BLaER1 treated with 17β-estradiol and CSF1 and Interleukin-3, amounts not matched to agents 10 nM and 100 nM (cell line): Measurements from ENCODE around the gene RBMS1.

ENCODE experiments used
- H3K27ac ChIP-seq, 11 experiments: shearing (Covaris generic); formaldehyde crosslinking; 2 replicates each; pipeline ENCODE4 v1.8.1; 2022
- H3K27me3 ChIP-seq, 11 experiments: shearing (Covaris generic); formaldehyde crosslinking; 2 replicates each; pipeline ENCODE4 v1.8.1; 2022
- H3K36me3 ChIP-seq, 11 experiments: shearing (Covaris generic); formaldehyde crosslinking; 2 replicates each; pipeline ENCODE4 v1.8.1; 2022
- H3K4me1 ChIP-seq, 10 experiments: shearing (Covaris generic); formaldehyde crosslinking; 2 replicates each; pipeline ENCODE4 v1.8.1; 2022
- H3K4me2 ChIP-seq, 11 experiments: shearing (Covaris generic); formaldehyde crosslinking; 2 replicates each; pipeline ENCODE4 v1.8.1; 2022
- H3K4me3 ChIP-seq, 10 experiments: shearing (Covaris generic); formaldehyde crosslinking; 2 replicates each; pipeline ENCODE4 v1.8.1; 2022
- H3K9ac ChIP-seq, 11 experiments: shearing (Covaris generic); formaldehyde crosslinking; 2 replicates each; pipeline ENCODE4 v1.8.1; 2022
- H3K9me3 ChIP-seq, 11 experiments: shearing (Covaris generic); formaldehyde crosslinking; replicated peaks in 1 of 11; 2 replicates each; pipeline ENCODE4 v1.8.1; 2022
- H4K20me1 ChIP-seq, 11 experiments: shearing (Covaris generic); formaldehyde crosslinking; 2 replicates each; pipeline ENCODE4 v1.8.1; 2022
- Cebpa-rat ChIP-seq, 11 experiments: shearing (Covaris generic); IDR thresholded peaks; 2 replicates each; pipeline ENCODE4 v1.8.1; 2022

Gene RBMS1

GRCh38 chr2:160355080-160355479 lies 138.5 kb downstream of the RBMS1 start:
- TF ChIP-seq Cebpa-rat (IDR thresholded peaks at IDR 0.05): no peak
- no peaks in the 10 kb centered on the region for H3K9me3 ChIP-seq
- H3K27me3 ChIP-seq: no peaks in the 10 kb centered on the region
- no peak overlapping the region for H3K4me2 ChIP-seq
- H3K4me1 ChIP-seq: peaks cover 0 to 54% (median 4%) of the 10 kb centered on the region in 10 experiments; a peak in 10 of 20 replicates
- H4K20me1 ChIP-seq: peaks cover 0 to 91% (median 11%) of the 10 kb centered on the region in 11 experiments; a peak in 10 of 22 replicates
- peaks cover 0 to 35% (median 9%) of the 10 kb centered on the region in 11 experiments; a peak in 9 of 22 replicates for H3K36me3 ChIP-seq
- no peak overlapping the region for H3K27ac ChIP-seq
- H3K9ac ChIP-seq: no peak overlapping the region
- H3K4me3 ChIP-seq: no peak overlapping the region

GRCh38 chr2:160354677-160355076 lies 138.9 kb downstream of the RBMS1 start:
- Histone ChIP-seq H3K9me3 (no peaks in the 10 kb centered on the region), H3K27ac (no peak overlapping the region), H3K4me1 (peaks cover 0 to 54% (median 4%) of the 10 kb centered on the region in 10 experiments; a peak in 10 of 20 replicates), H4K20me1 (peaks cover 0 to 91% (median 11%) of the 10 kb centered on the region in 11 experiments; a peak in 10 of 22 replicates), H3K9ac (no peak overlapping the region), H3K27me3 (no peaks in the 10 kb centered on the region), H3K4me2 (no peak overlapping the region), H3K4me3 (no peak overlapping the region), H3K36me3 (peaks cover 0 to 35% (median 11%) of the 10 kb centered on the region in 11 experiments; a peak in 9 of 22 replicates)
- no peak for TF ChIP-seq Cebpa-rat (IDR thresholded peaks at IDR 0.05)

DNA sequence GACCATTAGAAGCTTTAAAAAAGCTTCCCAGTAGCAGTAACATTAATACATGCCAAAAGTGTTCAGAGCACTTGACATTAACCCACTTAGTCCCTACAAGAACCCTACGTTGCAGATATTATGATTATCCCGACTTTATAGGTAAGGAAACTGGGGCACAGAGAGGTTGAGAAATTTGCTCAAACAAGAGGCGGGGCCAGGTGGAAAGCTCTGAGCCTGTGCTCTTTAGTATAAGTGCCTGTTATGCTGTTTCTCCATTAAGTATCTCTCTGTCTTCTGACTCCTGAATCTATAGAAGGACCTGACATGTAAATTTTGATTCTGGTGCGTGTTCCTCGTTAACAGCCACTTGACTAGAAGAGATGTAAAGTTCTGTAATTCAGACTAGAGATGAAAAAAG lies 139.8 kb downstream of the RBMS1 start:
- no peak for TF ChIP-seq Cebpa-rat (IDR thresholded peaks at IDR 0.05)
- Histone ChIP-seq H4K20me1 (peaks cover 0 to 91% (median 11%) of the 10 kb centered on the region in 11 experiments; a peak in 10 of 22 replicates), H3K4me2 (peak overlapping the region in 1 of 11 experiments; percentile 70; a peak in 1 of 22 replicates), H3K36me3 (peaks cover 0 to 44% (median 9%) of the 10 kb centered on the region in 11 experiments; a peak in 9 of 22 replicates), H3K9ac (no peak overlapping the region), H3K27ac (no peak overlapping the region), H3K4me3 (no peak overlapping the region), H3K4me1 (peaks cover 0 to 54% (median 4%) of the 10 kb centered on the region in 10 experiments; a peak in 10 of 20 replicates), H3K9me3 (no peaks in the 10 kb centered on the region), H3K27me3 (no peaks in the 10 kb centered on the region)

DNA sequence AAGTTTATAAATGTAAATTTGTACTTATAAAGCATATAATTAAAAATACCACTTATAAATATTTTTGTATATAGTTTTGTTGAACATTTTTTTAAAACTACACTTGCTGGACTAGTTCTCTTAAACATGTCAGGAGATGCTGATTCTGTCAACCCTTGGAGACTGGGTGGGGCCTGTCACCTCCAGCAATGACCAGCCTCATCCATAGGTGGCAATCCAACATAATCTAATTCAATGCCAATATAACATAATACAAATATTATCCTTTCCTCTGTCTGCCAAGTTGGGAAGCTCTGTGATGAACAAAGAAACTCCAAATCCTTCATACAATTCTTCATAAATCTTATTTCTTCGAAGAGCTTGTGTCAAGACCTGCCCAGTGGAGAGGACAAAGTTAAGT lies 140.4 kb downstream of the RBMS1 start:
- peaks cover 0 to 54% (median 4%) of the 10 kb centered on the region in 10 experiments; a peak in 10 of 20 replicates for H3K4me1 ChIP-seq
- H3K27me3 ChIP-seq: no peaks in the 10 kb centered on the region
- peaks cover 0 to 48% (median 9%) of the 10 kb centered on the region in 11 experiments; a peak in 9 of 22 replicates for H3K36me3 ChIP-seq
- peak overlapping the region in 2 of 11 experiments; percentile 22 to 70; a peak in 2 of 22 replicates for H3K4me2 ChIP-seq
- H3K9ac ChIP-seq: no peak overlapping the region
- no peak overlapping the region for H3K4me3 ChIP-seq
- H4K20me1 ChIP-seq: peaks cover 0 to 96% (median 11%) of the 10 kb centered on the region in 11 experiments; a peak in 10 of 22 replicates
- no peaks in the 10 kb centered on the region for H3K9me3 ChIP-seq
- H3K27ac ChIP-seq: no peak overlapping the region
- no peak for TF ChIP-seq Cebpa-rat (IDR thresholded peaks at IDR 0.05)

- H3K27ac ChIP-seq: no peak overlapping the region
- H3K4me2 ChIP-seq: peak overlapping the region in 4 of 11 experiments; percentile 44 to 79 (median 68); a peak in 6 of 22 replicates
- no peak for TF ChIP-seq Cebpa-rat (IDR thresholded peaks at IDR 0.05)
- peaks cover 0 to 96% (median 11%) of the 10 kb centered on the region in 11 experiments; a peak in 11 of 22 replicates for H4K20me1 ChIP-seq
- H3K4me1 ChIP-seq: peaks cover 0 to 55% (median 4%) of the 10 kb centered on the region in 10 experiments; a peak in 10 of 20 replicates
- no peaks in the 10 kb centered on the region for H3K27me3 ChIP-seq
- no peak overlapping the region for H3K9ac ChIP-seq
- peaks cover 0 to 47% (median 7%) of the 10 kb centered on the region in 11 experiments; a peak in 9 of 22 replicates for H3K36me3 ChIP-seq
- no peak overlapping the region for H3K4me3 ChIP-seq
- no peaks in the 10 kb centered on the region for H3K9me3 ChIP-seq
Measured at GRCh38 chr2:160352500-160352899, 141.1 kb downstream of the RBMS1 start.

GRCh38 chr2:160351956-160352355 lies 141.7 kb downstream of the RBMS1 start:
- no peak for TF ChIP-seq Cebpa-rat (IDR thresholded peaks at IDR 0.05)
- Histone ChIP-seq H3K27ac (no peak overlapping the region), H3K9ac (0 out of 22 replicates have a peak overlapping the region, but pooled peaks of 1 of the 11 experiments have one; percentile 9), H3K4me3 (no peak overlapping the region), H3K4me1 (peaks cover 0 to 58% (median 4%) of the 10 kb centered on the region in 10 experiments; a peak in 10 of 20 replicates), H3K36me3 (peaks cover 0 to 46% (median 7%) of the 10 kb centered on the region in 11 experiments; a peak in 9 of 22 replicates), H3K27me3 (no peaks in the 10 kb centered on the region), H4K20me1 (peaks cover 0 to 96% (median 11%) of the 10 kb centered on the region in 11 experiments; a peak in 11 of 22 replicates), H3K4me2 (peak overlapping the region in 5 of 11 experiments; percentile 16 to 79 (median 65); a peak in 8 of 22 replicates), H3K9me3 (no peaks in the 10 kb centered on the region)

DNA sequence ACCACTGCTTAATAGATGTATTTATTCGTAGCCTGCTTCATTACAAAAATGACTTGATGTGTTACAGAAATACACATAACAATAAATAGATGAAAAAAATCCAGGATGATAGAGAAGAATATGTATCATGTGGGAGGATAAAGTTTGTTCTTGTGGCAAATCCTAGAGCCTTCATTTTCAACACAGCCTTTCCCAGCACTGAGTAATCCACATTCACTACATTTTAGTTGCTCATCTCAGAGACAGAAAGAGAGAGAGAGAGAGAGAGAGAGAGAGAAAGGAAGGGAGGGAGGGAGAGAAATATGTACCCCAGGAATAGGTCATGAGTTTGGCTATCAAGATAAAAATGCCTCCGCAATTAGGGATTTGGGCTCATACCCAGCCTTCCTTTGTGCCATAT lies 144.3 kb downstream of the RBMS1 start:
- Histone ChIP-seq H3K27ac (no peak overlapping the region), H3K4me1 (peaks cover 0 to 64% (median 6%) of the 10 kb centered on the region in 10 experiments; a peak in 10 of 20 replicates), H3K9ac (no peak overlapping the region), H3K36me3 (peaks cover 0 to 30% (median 7%) of the 10 kb centered on the region in 11 experiments; a peak in 9 of 22 replicates), H3K9me3 (no peaks in the 10 kb centered on the region), H3K4me2 (no peak overlapping the region), H3K27me3 (no peaks in the 10 kb centered on the region), H3K4me3 (no peak overlapping the region), H4K20me1 (peaks cover 0 to 96% (median 9%) of the 10 kb centered on the region in 11 experiments; a peak in 11 of 22 replicates)
- no peak for TF ChIP-seq Cebpa-rat (IDR thresholded peaks at IDR 0.05)

DNA sequence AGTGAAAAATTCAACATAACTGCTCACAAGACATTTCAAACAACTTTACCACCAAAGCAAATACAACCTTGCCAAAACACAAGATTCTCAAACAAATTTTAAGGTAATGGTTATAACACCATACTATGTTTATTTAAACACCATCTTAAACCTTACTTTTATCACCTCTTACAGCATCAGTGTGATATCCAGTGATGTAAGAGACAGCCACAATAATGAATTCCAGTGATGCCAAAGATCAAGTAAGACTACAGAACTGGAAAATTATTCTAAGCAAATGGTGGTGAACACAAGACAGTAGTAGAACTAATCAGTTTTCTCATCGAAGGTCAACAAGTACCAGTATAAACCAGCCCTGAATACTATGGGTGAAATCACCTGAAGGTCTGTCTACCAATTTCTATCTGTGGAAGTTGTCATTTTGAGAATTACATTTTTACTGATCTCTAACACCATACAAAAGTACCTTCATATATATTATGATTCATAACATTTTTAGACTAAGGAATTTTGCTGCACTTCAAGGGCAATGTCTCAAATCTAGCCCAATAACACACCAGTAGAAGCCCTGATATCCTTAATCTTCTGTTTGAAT lies 146.2 kb downstream of the RBMS1 start:
- Histone ChIP-seq H3K36me3 (peaks cover 0 to 36% (median 7%) of the 10 kb centered on the region in 11 experiments; a peak in 9 of 22 replicates), H4K20me1 (peaks cover 0 to 95% (median 8%) of the 10 kb centered on the region in 11 experiments; a peak in 9 of 22 replicates), H3K27ac (no peak overlapping the region), H3K27me3 (no peaks in the 10 kb centered on the region), H3K4me1 (peaks cover 0 to 47% (median 6%) of the 10 kb centered on the region in 10 experiments; a peak in 10 of 20 replicates), H3K4me3 (no peak overlapping the region), H3K4me2 (peak overlapping the region in 2 of 11 experiments; percentile 25 to 48; a peak in 3 of 22 replicates), H3K9me3 (no peaks in the 10 kb centered on the region), H3K9ac (no peak overlapping the region)
- no peak for TF ChIP-seq Cebpa-rat (IDR thresholded peaks at IDR 0.05)
